Upper lobe of left lung (tissue), 6 donors: ENCODE data around the gene SH2D3A. TPM values are rescaled to one million over a fixed set of nuclear protein-coding genes. Genes with fewer than 3 reads are reported as not detected.

Experiments used
- ATAC-seq, 2 donors: fragments of 200-7000 bp; cut with Tn5 transposase; one replicate each; pipeline ENCODE4 v1.9.1; 2022; ENCODE audit warnings: mild to moderate bottlenecking in 2 of 2, moderate library complexity in 2 of 2; ENCODE audit not compliant: low FRiP score in 2 of 2
- DNase-seq, 2 donors: peaks; one replicate each; pipeline ENCODE4 v3.0.0-alpha.2; 2019 to 2020
- H3K27ac ChIP-seq, 4 donors: fragments of 200-600 bp; sonication (generic); one replicate each; pipeline ENCODE4 v1.5.1; 2016 to 2019
- H3K27me3 ChIP-seq, 4 donors: fragments of 200-600 bp; sonication (generic); one replicate each; pipeline ENCODE4 v1.5.1; 2017 to 2019
- H3K36me3 ChIP-seq, 4 donors: fragments of 200-600 bp; sonication (generic); one replicate each; pipeline ENCODE4 v1.5.1; 2016 to 2019
- H3K4me1 ChIP-seq, 4 donors: fragments of 200-600 bp; sonication (generic); one replicate each; pipeline ENCODE4 v1.5.1; 2018 to 2019
- H3K4me3 ChIP-seq, 4 donors: fragments of 200-600 bp; sonication (generic); one replicate each; pipeline ENCODE4 v1.5.1; 2017 to 2019; ENCODE audit warnings: mild to moderate bottlenecking in 2 of 4, moderate library complexity in 1 of 4
- H3K9me3 ChIP-seq, 4 donors: fragments of 200-600 bp; sonication (generic); one replicate each; pipeline ENCODE4 v1.5.1; 2018 to 2019
- EP300 ChIP-seq, 4 donors: sonication (generic); formaldehyde crosslinking; IDR thresholded peaks; one replicate each; pipeline ENCODE4 v1.5.1; 2017; ENCODE audit warnings: antibody characterized with exemption in 4 of 4, control low read depth in 2 of 4
- POLR2A ChIP-seq, 4 donors: fragments of 450-650 bp; IDR thresholded peaks; one replicate each; pipeline ENCODE4 v1.5.1; 2016 to 2017; ENCODE audit warnings: antibody characterized with exemption in 4 of 4, mild to moderate bottlenecking in 2 of 4
- POLR2AphosphoS5 ChIP-seq, 2 donors: sonication (generic); formaldehyde crosslinking; IDR thresholded peaks; one replicate each; pipeline ENCODE4 v1.5.1; 2017; ENCODE audit warnings: antibody characterized with exemption in 2 of 2
- WGBS, 2 donors: methylation state at CpG; one replicate each; pipeline ENCODE4 v1.1.5; 2017 to 2018; 5-methylcytosine and 5-hydroxymethylcytosine counted together
- total RNA-seq, 6 donors: library from RNA; depleted of rRNA in 4 of 6; stranded (reverse); fragments of >200 nt in 4 of 6; gene quantifications; one replicate each; pipeline versions ENCODE4 v1.1.0 to v1.2.1, GENCODE V29; 2016 to 2021
- TF ChIP-seq, protein P1 (sequence below), 6 experiments: fragments of 450-650 bp in 4 of 6; fragments of 200-600 bp in 2 of 6; sonication (generic) in 2 of 6; IDR thresholded peaks; one replicate each; pipeline ENCODE4 v1.5.1; 2016 to 2019; ENCODE audit warnings: antibody characterized with exemption in 6 of 6
- donor health status: DM: no; HTN: no; CAD: no; lungs with moderate emphysema.
- donor health status: DM: no; HTN: yes; CAD: no; lungs with severe emphysema.

Gene SH2D3A
- total RNA-seq, 6 donors from 2014 or later = 24.9 to 109 (median 35.8) TPM

DNA sequence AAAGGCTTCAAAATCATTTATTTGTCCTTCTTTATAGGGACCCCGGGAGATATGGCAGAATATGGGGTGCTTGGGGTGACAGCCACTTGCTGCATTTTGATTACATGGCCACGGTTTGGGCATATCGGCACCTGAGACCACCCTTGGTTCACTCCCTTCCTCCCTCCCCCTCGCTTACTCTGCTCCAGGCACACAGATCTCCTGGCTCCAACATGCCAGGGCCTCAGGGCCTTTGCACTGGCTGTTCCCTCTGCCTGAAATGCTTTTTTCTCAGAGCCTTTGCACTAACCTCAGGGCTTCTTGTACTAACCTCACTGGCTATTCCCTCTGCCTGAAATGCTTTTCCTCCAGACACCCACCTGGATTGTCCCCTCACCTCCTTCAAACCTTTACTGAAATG is 29.0 kb upstream of the SH2D3A start:
- no peak for ATAC-seq
- no peak overlapping the region for H3K4me3 ChIP-seq
- peaks cover 0 to 9% (median 3%) of the 10 kb centered on the region in 4 donors for H3K9me3 ChIP-seq
- H3K27me3 ChIP-seq = no peaks in the 10 kb centered on the region
- H3K4me1 ChIP-seq = peaks cover 0 to 16% (median 6%) of the 10 kb centered on the region in 4 donors
- no peaks in the 10 kb centered on the region for H3K36me3 ChIP-seq
- 86 to 93% methylated on average over 4 of the region's 4 CpGs for WGBS, 2 donors
- DNase-seq = no peak
- H3K27ac ChIP-seq = no peak overlapping the region
- no peak for TF ChIP-seq POLR2A (IDR thresholded peaks at IDR 0.05)
- TF ChIP-seq, protein P1, sequence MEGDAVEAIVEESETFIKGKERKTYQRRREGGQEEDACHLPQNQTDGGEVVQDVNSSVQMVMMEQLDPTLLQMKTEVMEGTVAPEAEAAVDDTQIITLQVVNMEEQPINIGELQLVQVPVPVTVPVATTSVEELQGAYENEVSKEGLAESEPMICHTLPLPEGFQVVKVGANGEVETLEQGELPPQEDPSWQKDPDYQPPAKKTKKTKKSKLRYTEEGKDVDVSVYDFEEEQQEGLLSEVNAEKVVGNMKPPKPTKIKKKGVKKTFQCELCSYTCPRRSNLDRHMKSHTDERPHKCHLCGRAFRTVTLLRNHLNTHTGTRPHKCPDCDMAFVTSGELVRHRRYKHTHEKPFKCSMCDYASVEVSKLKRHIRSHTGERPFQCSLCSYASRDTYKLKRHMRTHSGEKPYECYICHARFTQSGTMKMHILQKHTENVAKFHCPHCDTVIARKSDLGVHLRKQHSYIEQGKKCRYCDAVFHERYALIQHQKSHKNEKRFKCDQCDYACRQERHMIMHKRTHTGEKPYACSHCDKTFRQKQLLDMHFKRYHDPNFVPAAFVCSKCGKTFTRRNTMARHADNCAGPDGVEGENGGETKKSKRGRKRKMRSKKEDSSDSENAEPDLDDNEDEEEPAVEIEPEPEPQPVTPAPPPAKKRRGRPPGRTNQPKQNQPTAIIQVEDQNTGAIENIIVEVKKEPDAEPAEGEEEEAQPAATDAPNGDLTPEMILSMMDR (IDR thresholded peaks at IDR 0.05) = no peak
- TF ChIP-seq POLR2AphosphoS5 (IDR thresholded peaks at IDR 0.05) = no peak
- no peak for TF ChIP-seq EP300 (IDR thresholded peaks at IDR 0.05)

DNA sequence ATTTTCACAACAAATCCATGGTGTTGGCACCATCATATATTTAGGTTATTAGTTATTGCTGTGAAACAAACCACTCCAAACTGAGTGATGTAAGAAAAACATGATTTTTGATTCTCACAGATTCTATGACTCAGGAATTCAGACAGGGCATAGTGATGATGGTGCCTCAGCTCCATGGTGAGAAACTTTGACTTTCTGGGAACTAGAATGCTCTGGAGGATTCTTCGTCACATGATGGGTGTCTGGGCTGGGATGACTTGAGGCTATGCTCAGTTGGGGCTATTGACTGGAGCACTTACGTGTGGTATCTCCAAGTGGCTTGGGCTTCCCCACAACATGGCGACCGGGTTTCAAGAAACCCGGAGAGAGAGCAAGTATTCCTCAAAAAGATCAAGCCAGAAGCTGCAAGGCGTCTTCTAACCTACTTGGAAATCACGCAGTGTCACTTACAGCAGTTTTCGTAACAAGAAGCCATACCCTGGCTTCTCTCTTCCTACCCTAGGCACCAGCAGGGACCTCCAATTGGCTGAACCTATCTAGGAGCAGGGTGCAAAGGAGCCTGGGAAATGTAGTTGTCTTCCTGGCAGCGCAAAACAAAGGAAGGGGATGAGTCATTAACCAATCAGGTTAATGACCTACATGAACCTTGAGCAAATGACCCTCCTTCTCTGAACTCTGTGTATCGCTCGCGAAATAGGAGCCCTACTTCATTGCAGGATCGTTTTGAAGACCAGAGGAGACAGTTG is 27.6 kb upstream of the SH2D3A start:
- ATAC-seq = no peak
- H3K27me3 ChIP-seq = no peaks in the 10 kb centered on the region
- no peaks in the 10 kb centered on the region for H3K36me3 ChIP-seq
- WGBS, 2 donors = 87 to 91% methylated on average over 13 of the region's 13 CpGs
- H3K4me1 ChIP-seq = peaks cover 0 to 1% (median 0%) of the 10 kb centered on the region in 4 donors
- H3K4me3 ChIP-seq = no peak overlapping the region
- TF ChIP-seq EP300 (IDR thresholded peaks at IDR 0.05) (no peak), POLR2AphosphoS5 (IDR thresholded peaks at IDR 0.05) (no peak), POLR2A (IDR thresholded peaks at IDR 0.05) (no peak)
- TF ChIP-seq, protein P1 (IDR thresholded peaks at IDR 0.05) = no peak
- no peak overlapping the region for H3K27ac ChIP-seq
- no peak for DNase-seq
- peaks cover 0 to 9% (median 3%) of the 10 kb centered on the region in 4 donors for H3K9me3 ChIP-seq

DNA sequence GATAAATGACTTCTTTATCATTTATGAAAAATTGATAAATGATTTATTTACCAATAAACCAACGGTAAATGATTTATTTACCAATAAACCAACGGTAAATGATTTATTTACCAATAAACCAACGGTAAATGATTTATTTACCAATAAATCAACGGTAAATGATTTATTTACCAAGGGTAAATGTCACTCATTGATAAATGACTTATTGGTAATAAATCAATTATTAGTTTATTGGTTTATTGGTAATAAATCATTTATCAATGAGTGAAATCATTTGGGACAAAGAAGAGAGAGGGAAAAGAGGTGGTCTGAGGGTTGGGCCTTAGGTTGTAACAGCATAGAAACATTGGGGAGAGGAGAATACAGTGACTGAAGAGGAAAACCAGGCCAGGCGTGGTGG is 26.7 kb upstream of the SH2D3A start:
- H3K27me3 ChIP-seq = no peaks in the 10 kb centered on the region
- H3K36me3 ChIP-seq = no peaks in the 10 kb centered on the region
- TF ChIP-seq EP300 (IDR thresholded peaks at IDR 0.05) = no peak
- TF ChIP-seq, protein P1 (IDR thresholded peaks at IDR 0.05) = no peak
- no peak for TF ChIP-seq POLR2A (IDR thresholded peaks at IDR 0.05)
- TF ChIP-seq POLR2AphosphoS5 (IDR thresholded peaks at IDR 0.05) = no peak
- H3K9me3 ChIP-seq = peaks cover 0 to 9% (median 3%) of the 10 kb centered on the region in 4 donors
- ATAC-seq (no peak), DNase-seq (no peak)
- no peak overlapping the region for H3K4me3 ChIP-seq
- H3K27ac ChIP-seq = no peak overlapping the region
- 91 to 95% methylated on average over 5 of the region's 5 CpGs for WGBS, 2 donors
- no peaks in the 10 kb centered on the region for H3K4me1 ChIP-seq

DNA sequence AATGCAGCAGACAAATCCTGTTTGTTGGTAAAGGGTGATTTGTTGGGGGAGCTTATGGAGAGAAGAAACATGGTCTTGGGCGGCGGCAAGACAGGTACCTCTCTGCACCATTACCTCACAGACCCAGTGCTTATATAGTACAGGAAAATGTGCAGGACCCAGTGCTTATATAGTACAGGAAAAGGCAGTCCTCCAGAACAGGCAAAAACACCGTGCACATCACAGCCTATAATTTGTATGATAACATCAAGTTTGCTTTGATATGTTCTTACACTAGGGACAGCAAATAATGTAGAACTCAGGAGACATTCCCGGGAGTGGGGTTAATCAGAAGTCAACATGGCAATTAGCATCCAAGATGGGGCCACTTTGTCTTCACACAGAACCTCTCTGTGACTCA is 26.2 kb upstream of the SH2D3A start:
- Histone ChIP-seq H3K4me1 (no peaks in the 10 kb centered on the region), H3K36me3 (no peaks in the 10 kb centered on the region), H3K27ac (no peak overlapping the region), H3K4me3 (no peak overlapping the region), H3K27me3 (no peaks in the 10 kb centered on the region), H3K9me3 (peaks cover 0 to 9% (median 3%) of the 10 kb centered on the region in 4 donors)
- WGBS, 2 donors = 75 to 81% methylated on average over 4 of the region's 4 CpGs
- DNase-seq (no peak), ATAC-seq (no peak)
- TF ChIP-seq, protein P1 (IDR thresholded peaks at IDR 0.05) = no peak
- TF ChIP-seq POLR2A (IDR thresholded peaks at IDR 0.05) (no peak), EP300 (IDR thresholded peaks at IDR 0.05) (no peak), POLR2AphosphoS5 (IDR thresholded peaks at IDR 0.05) (no peak)

DNA sequence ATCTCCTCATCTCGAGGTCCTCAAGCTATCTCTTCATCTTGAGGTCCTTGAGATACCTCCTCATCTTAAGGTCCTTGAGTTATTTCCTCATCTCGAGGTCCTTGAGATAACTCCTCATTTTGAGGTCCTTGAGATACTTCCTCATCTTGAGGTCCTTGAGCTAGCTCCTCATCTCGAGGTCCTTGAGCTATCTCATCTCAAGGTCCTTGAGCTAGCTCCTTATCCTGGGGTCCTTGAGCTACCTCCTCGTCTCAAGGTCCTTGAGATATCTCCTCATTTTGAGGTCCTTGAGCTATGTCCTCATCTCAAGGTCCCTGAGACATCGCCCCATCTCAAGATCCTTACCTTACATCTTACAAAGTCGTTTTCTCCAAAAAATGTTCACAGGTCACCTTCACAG is 24.0 kb upstream of the SH2D3A start:
- H3K27me3 ChIP-seq = no peaks in the 10 kb centered on the region
- TF ChIP-seq, protein P1 (IDR thresholded peaks at IDR 0.05) = no peak
- no peak for TF ChIP-seq EP300 (IDR thresholded peaks at IDR 0.05)
- H3K4me1 ChIP-seq = no peaks in the 10 kb centered on the region
- no peaks in the 10 kb centered on the region for H3K36me3 ChIP-seq
- WGBS, 2 donors = 67 to 69% methylated on average over 6 of the region's 6 CpGs
- no peak overlapping the region for H3K27ac ChIP-seq
- no peak for ATAC-seq
- DNase-seq = no peak
- no peak overlapping the region for H3K4me3 ChIP-seq
- H3K9me3 ChIP-seq = peaks cover 0 to 9% (median 3%) of the 10 kb centered on the region in 4 donors
